Large intestine (tissue), 3 donors: ENCODE results near the gene RAD51B. TPM values are rescaled to one million over a fixed set of nuclear protein-coding genes. Genes with fewer than 3 reads are reported as not detected.
"Not testable (repeated sequence)": the region's sequence is repeated elsewhere in the genome, so short reads cannot be mapped to it uniquely, and the experiment has no call there.

Source experiments
- DNase-seq, 2 donors: peaks; one replicate each; pipeline versions ENCODE4 v3.0.0 to v3.0.0-alpha.2; 2013
- H3K27ac ChIP-seq: one replicate; pipeline ENCODE4 v1.5.1; 2013; ENCODE audit warnings: low read length
- H3K27me3 ChIP-seq: 2 replicates; pipeline ENCODE4 v1.6.1; 2013; ENCODE audit warnings: low read length; ENCODE audit not compliant: control insufficient read depth, insufficient read depth
- H3K36me3 ChIP-seq: 2 replicates; pipeline ENCODE4 v1.6.1; 2013; ENCODE audit warnings: low read length; ENCODE audit not compliant: control insufficient read depth, insufficient read depth
- H3K4me1 ChIP-seq: one replicate; pipeline ENCODE4 v1.6.1; 2013; ENCODE audit warnings: low read length; ENCODE audit not compliant: control insufficient read depth, insufficient read depth
- H3K4me3 ChIP-seq: one replicate; pipeline ENCODE4 v1.5.1; 2013; ENCODE audit warnings: low read length
- H3K9me3 ChIP-seq: one replicate; pipeline ENCODE4 v1.6.1; 2013; ENCODE audit warnings: mild to moderate bottlenecking, low read depth, low read length, moderate library complexity; ENCODE audit not compliant: control insufficient read depth
- WGBS: methylation state at CpG from one replicate; pipeline ENCODE4 v1.1.5; 2013; ENCODE audit warnings: low lambda C conversion rate; ENCODE audit not compliant: insufficient coverage; 5-methylcytosine and 5-hydroxymethylcytosine counted together
- polyA plus RNA-seq: library from polyadenylated mRNA; unstranded; fragments of 120-200 nt; gene quantifications from one replicate; pipeline ENCODE4 v1.2.1, GENCODE V29; 2013

RAD51B gene
- polyA plus RNA-seq, 1 donor = 6.4 TPM

DNA sequence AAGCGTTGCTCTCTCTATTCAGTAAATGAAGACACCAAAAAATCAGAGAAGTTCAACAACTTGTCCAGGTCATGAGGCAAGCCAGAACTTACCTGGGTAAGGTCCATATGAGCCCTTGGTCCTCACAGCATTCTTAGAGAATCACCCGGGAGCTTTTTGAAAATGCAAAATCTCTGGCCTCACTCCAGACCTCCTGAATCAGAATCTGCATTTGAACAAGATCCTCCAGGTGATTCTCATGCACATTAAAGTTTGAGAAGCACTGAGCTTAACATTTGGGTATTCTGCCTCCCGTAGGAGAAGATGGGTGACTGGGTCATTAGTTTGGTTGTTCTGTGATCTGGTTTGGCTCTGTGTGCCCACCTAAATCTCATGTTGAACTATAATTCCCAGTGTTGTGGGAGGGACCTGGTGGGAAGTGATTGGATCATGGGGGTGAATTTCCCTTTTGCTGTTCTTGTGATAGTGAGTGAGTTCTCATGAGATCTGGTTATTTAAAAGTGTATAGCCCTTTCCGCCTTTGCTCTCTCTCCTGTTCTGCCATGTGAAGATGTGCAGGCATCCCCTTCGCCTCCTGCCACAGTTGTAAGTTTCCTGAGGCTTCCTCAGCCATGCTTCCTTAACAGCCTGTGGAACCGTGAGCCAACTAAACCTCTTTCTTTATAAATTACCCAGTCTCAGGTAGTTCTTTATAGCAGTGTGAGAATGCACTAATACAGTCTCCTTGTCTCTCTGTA, 221.2 kb downstream of the RAD51B start:
- Histone ChIP-seq H3K4me1 (peaks cover 5% of the 10 kb centered on the region), H3K36me3 (no peaks in the 10 kb centered on the region), H3K27me3 (no peaks in the 10 kb centered on the region), H3K27ac (no peak overlapping the region), H3K4me3 (no peak overlapping the region), H3K9me3 (no peaks in the 10 kb centered on the region)
- 100% methylated on average over 1 of the region's 6 CpGs for WGBS
- no peak for DNase-seq

DNA sequence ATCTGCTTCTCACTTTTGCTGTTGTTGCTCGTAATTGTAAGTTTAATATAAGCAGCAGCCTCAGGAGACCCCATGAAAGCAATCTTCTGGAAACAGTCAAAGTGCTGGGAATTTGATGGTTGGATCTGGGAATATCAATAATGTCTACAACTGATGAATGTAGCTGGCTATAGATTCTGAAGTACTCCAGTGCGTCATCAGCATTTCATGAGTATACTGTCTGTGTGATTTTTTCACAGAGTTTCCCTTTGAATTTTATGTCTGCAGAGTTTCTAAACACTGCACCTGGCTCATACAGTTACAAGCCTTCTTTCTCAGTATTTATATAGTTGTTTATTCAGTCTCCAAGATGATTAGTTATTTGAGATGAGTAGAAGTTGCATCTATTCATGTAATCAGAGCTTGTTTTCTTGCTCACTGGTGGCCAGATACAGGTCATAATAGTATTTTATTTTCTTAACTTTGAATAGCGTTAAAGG, 222.3 kb downstream of the RAD51B start:
- Histone ChIP-seq H3K27me3 (no peaks in the 10 kb centered on the region), H3K4me1 (peaks cover 5% of the 10 kb centered on the region), H3K9me3 (no peaks in the 10 kb centered on the region), H3K36me3 (no peaks in the 10 kb centered on the region), H3K27ac (no peak overlapping the region), H3K4me3 (no peak overlapping the region)
- 79% methylated on average over 3 of the region's 3 CpGs for WGBS
- no peak for DNase-seq

DNA sequence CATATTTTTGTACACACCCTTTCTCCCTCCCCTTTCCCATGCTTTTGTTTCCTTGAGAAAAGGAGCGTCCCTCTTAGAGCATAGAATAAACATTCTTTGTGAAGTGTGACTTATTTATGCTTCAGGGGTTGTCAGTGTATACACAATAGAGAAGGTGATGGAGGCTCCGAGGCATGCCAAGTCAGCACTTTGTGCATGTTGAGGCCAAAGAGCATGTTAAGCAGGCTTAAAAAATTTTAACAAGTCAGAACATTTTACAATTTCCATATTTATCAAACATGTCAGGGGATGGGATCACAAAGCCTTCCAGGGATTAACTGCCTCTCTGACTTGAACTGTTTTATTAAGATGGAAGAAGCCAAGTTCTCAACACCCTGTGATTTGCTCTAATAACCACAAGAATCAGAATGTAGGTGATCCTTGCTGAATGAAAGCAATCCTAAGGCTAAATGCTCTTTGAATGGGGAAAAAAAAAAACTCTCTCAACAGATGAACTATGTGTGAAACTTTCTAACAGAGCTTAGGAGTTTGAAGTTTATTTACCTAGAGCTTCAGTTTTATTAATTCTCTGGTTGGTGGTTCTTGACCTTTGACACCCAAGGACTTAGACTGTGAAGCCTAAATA, 223.1 kb downstream of the RAD51B start:
- WGBS = no CpG with 5 or more reads among the region's 2 CpGs
- DNase-seq = peak in 1 of 2 donors; percentile 22
- H3K4me3 ChIP-seq = no peak overlapping the region
- no peak overlapping the region for H3K27ac ChIP-seq
- no peaks in the 10 kb centered on the region for H3K36me3 ChIP-seq
- H3K27me3 ChIP-seq = no peaks in the 10 kb centered on the region
- H3K4me1 ChIP-seq = peaks cover 5% of the 10 kb centered on the region
- no peaks in the 10 kb centered on the region for H3K9me3 ChIP-seq

DNA sequence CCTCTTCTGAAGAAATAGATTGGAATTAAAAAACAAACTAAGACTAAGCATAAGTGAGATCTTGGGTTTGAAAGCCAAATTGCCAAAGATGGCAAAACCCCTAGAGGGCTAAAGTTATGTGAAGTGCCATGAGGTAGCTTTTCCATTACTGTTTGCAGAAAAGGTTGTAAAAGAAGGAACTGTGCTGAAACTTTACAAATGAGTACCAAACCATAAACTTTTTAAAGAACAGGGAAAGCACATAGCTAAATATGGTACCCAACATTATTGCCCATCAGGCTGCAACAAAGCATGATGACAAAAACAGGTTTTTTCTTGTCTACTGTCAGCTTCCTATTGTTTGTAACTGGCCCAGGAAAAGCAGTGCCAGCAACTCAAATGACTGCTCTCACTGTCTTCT, 224.2 kb downstream of the RAD51B start:
- DNase-seq = no peak
- H3K36me3 ChIP-seq = no peaks in the 10 kb centered on the region
- H3K27ac ChIP-seq = no peak overlapping the region
- H3K4me1 ChIP-seq = peaks cover 5% of the 10 kb centered on the region
- no peak overlapping the region for H3K4me3 ChIP-seq
- H3K27me3 ChIP-seq = no peaks in the 10 kb centered on the region
- H3K9me3 ChIP-seq = no peaks in the 10 kb centered on the region

DNA sequence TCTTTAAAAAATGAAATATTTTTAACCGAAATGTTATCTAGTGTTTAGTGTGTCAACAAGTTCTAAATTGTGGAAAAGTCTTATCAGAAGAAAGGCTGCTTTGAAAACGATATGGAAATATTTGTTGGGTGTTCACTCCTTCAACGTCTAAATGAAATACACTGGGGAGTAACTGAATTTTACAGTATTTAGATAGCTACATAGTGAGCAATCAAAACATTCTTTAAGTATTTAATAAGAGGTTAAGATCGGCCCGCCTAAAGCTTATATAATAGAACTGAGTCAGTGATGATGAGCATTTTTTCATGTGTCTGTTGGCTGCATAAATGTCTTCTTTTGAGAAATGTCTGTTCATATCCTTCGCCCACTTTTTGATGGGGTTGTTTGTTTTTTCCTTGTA, 228.3 kb downstream of the RAD51B start:
- WGBS = 28% methylated on average over 2 of the region's 6 CpGs
- H3K36me3 ChIP-seq = no peaks in the 10 kb centered on the region
- no peak for DNase-seq
- H3K4me1 ChIP-seq = peaks cover 3% of the 10 kb centered on the region
- H3K27ac ChIP-seq = no peak overlapping the region
- no peaks in the 10 kb centered on the region for H3K27me3 ChIP-seq
- no peaks in the 10 kb centered on the region for H3K9me3 ChIP-seq
- no peak overlapping the region for H3K4me3 ChIP-seq

DNA sequence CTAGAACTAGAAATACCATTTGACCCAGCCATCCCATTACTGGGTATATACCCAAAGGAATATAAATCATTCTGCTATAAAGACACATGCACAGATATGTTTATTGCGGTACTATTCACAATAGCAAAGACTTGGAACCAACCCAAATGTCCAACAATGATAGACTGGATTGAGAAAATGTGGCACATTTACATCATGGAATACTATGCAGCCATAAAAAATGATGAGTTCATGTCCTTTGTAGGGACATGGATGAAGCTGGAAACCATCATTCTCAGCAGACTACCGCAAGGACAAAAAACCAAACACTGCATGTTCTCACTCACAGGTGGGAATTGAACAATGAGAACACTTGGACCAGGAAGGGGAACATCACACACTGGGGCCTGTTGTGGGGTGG, 229.2 kb downstream of the RAD51B start:
- H3K9me3 ChIP-seq, H3K4me3 ChIP-seq, H3K27me3 ChIP-seq, H3K4me1 ChIP-seq, H3K36me3 ChIP-seq, DNase-seq, H3K27ac ChIP-seq: not testable (repeated sequence)
- WGBS = no CpG with 5 or more reads among the region's 2 CpGs

DNA sequence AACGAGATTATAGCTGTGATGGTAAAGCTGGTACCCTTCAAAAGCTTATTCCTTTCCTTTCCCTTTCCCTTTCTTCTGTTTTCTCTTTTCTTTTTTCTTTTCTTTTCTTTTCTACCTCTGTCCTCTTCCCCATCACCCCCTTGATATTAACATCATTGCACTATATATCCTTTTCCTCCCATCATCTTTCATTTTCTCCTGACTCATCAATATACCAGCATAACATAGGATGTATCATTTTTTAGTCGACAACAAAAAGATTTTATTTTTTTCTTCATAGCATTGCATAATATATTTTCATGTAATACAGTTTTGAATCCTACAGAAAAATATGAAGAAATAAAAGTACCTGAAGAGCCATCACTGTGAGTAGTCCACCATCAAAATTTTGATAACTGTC, 230.6 kb downstream of the RAD51B start:
- WGBS = 94% methylated on average over 2 of the region's 2 CpGs

DNA sequence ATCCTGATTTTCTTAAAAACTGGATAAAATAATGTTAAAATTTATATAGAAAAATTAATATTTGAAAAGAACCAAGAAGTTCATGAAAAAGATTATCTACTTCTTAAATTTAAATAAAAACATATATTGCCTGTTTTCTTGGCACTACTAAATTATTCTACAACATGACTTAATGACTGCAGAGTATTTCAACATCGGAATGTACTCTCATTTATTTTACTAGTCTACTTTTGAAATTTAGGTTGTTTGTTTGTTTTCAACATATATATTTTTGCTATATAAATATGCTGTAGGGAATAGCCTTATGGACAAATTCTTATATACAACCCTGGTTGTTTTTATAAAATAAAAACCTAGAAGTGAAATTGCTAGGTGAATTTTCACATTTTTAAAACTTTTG, 231.6 kb downstream of the RAD51B start:
- no peaks in the 10 kb centered on the region for H3K4me1 ChIP-seq
- no peaks in the 10 kb centered on the region for H3K27me3 ChIP-seq
- 100% methylated on average over 1 of the region's 1 CpG for WGBS
- no peak overlapping the region for H3K27ac ChIP-seq
- no peaks in the 10 kb centered on the region for H3K36me3 ChIP-seq
- no peak for DNase-seq
- no peak overlapping the region for H3K4me3 ChIP-seq
- H3K9me3 ChIP-seq = no peaks in the 10 kb centered on the region

More for the DNA sequence above, 230.6 kb downstream of the RAD51B start:
- Histone ChIP-seq H3K27me3 (no peaks in the 10 kb centered on the region), H3K27ac (no peak overlapping the region), H3K4me3 (no peak overlapping the region), H3K36me3 (no peaks in the 10 kb centered on the region), H3K4me1 (no peaks in the 10 kb centered on the region), H3K9me3 (no peaks in the 10 kb centered on the region)
- no peak for DNase-seq

DNA sequence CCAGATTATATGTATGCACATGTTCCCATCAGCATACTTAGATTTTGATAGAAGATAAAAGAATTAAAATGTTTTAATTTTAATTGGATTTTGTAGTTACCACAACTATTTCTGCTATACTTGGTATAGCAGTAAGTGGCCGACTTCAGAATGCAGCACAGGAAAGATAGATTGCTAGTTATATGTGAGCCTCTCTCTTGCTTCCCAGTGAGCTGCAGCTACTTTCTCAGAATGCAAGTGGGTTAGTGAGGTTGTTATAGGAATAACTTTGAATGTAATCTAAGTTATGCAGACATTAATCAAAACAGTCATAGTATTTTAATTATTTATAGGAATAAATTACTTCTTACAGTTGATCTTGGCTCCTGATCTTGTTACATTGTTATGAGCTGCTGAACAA, 240.6 kb downstream of the RAD51B start:
- Histone ChIP-seq H3K27ac (no peak overlapping the region), H3K36me3 (no peaks in the 10 kb centered on the region), H3K9me3 (peaks cover 16% of the 10 kb centered on the region), H3K4me3 (no peak overlapping the region), H3K4me1 (no peaks in the 10 kb centered on the region), H3K27me3 (no peaks in the 10 kb centered on the region)
- DNase-seq = no peak
- no CpG with 5 or more reads among the region's 1 CpG for WGBS

DNA sequence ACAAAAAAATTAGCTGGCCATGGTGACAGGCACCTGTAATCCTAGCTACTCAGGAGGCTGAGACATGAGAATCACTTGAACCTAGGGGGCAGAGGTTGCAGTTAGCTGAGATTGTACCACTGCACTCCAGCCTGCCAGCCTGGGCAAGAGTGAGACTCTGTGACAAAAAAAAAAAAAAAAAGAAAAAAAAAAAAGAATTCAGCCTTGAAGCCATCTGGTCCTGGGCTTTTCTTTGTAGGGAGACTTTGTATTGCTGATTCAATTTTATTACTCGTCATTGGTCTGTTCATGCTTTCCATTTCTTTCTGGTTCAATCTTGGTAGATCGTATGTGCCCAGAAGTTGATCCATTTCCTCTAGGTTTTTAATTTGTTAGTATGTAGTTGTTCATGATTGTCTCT, 243.1 kb downstream of the RAD51B start:
- 100% methylated on average over 1 of the region's 2 CpGs for WGBS
- H3K4me1 ChIP-seq = no peaks in the 10 kb centered on the region
- H3K9me3 ChIP-seq = peaks cover 16% of the 10 kb centered on the region
- H3K27ac ChIP-seq = no peak overlapping the region
- DNase-seq = no peak
- no peaks in the 10 kb centered on the region for H3K36me3 ChIP-seq
- H3K27me3 ChIP-seq = no peaks in the 10 kb centered on the region
- no peak overlapping the region for H3K4me3 ChIP-seq

DNA sequence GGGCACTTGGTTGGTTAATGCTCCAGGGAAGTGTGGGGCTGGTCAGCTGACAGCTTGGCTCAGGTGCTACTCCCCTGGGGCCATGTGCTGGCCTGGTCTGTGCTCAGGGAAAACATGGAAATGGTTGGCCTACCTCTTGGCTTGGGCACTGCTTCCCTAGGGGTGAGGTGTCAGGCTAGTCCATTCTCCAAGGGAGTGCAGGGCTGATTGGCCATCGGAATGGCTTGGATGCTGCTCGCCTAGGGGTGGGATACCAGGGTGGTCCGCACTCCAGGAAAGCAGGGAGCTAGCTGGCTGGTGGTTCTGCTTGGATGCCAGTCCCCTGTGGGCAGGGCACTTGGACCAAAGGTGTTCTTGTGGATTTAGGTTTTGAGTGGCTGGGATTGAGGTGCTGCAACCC, 245.7 kb downstream of the RAD51B start:
- no CpG with 5 or more reads among the region's 3 CpGs for WGBS
- DNase-seq = no peak
- no peak overlapping the region for H3K4me3 ChIP-seq

More for the DNA sequence above, 245.7 kb downstream of the RAD51B start:
- H3K27me3 ChIP-seq = no peaks in the 10 kb centered on the region
- H3K27ac ChIP-seq = no peak overlapping the region
- H3K36me3 ChIP-seq = no peaks in the 10 kb centered on the region
- no peaks in the 10 kb centered on the region for H3K4me1 ChIP-seq
- H3K9me3 ChIP-seq = peaks cover 26% of the 10 kb centered on the region
